ENCODE measurements around the gene SLC5A4. TPM values are rescaled to one million over a fixed set of nuclear protein-coding genes. Genes with fewer than 3 reads are reported as not detected.
"Not testable (repeated sequence)": the region's sequence is repeated elsewhere in the genome, so short reads cannot be mapped to it uniquely, and the experiment has no call there.

The SLC5A4 gene
- total RNA-seq = under 1 TPM; 0.32 to 0.43 TPM
- long read RNA-seq, donor 1 = 0 reads
- long read RNA-seq, donor 2 = 0 reads

DNA sequence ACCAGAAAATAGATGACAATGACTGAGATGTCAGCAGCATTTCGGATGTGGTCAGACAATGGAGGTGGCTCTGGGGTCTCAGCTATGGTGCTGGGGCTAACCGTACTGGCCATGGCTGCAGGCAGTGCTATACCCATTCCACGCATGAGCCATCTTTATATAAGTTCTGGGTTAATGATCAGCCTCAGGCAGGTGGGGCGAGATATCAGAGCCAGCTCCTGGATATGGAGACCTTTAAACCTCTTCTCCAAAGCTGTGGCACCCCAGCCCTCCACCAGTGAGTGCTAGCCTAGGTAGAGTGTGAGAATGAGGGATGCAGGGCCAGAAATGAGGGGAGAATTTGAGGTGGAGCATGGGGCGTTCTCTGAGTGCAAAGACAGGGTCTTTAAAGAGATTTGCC, at the start of gene SLC5A4:
Gene SLC5A4, minus strand, starts transcription at position 131 of the 400 bp plus-strand sequence. Its CDS starts 18 bp downstream, at position 113.
- no peak for DNase-seq (ENCODE audit: low spot score)
- intact Hi-C loops (cut with DNase I) = no loop called here

GRCh38 chr22:32293921-32294320, 38.8 kb upstream of the SLC5A4 start:
- intact Hi-C loops (cut with DNase I); DNase-seq (ENCODE audit: low spot score): not testable (repeated sequence)

DNA sequence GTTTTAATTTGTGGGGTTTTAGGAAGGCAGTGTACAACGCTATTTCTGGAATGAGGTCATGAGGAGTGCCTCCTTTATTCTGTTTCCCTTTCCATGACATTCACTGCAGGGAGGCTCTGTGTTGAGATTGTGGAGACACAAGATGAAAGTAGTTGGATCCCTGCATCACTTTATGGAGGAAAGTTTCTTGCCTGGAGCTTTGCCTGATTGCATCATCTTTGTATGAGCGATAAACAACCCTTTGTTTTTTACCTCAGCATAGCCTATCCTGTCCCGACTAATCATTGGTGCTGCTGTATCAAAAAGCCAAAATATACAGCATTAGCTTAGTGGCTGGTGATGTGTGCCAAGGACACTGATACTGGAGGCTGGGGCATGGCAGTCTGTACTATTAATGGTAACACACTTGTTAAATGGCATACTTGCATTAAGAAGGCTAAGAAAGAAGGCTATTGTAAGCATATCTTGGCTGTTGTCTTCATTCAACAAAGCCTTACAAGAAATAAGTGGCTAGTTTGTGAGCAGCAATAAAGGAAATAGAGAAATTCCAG, 31.2 kb upstream of the SLC5A4 start:
- intact Hi-C loops (cut with DNase I) = no loop called here
- DNase-seq (ENCODE audit: low spot score) = no peak

GRCh38 chr22:32281072-32281471, 25.9 kb upstream of the SLC5A4 start:
- intact Hi-C loops (cut with DNase I) = no loop called here
- no peak for DNase-seq (ENCODE audit: low spot score)

- intact Hi-C loops (cut with DNase I); DNase-seq (ENCODE audit: low spot score): not testable (repeated sequence)
Measured at GRCh38 chr22:32275353-32275752, 20.2 kb upstream of the SLC5A4 start.

DNA sequence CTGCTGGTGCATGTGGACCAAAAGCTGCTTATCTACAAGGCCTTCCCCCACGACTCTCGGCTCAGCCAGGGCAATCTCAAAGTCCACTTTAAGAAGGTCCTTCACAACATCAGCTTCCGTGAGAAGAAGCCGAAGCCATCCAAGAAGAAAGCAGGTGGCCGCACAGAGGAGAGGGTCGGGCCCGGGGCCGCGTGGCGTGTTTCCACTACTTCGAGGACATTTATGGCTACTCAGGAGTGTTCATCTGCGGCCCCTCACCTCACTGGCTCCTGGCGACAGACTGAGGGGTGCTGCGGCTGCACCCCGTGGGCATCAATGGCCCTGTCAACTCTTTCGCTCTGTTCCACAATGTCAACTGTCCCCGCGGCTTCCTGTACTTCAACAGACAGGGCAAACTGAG, 16.2 kb upstream of the SLC5A4 start:
- intact Hi-C loops (cut with DNase I) = no loop called here
- DNase-seq (ENCODE audit: low spot score) = no peak

- intact Hi-C loops (cut with DNase I) = no loop called here
- DNase-seq (ENCODE audit: low spot score) = no peak
Measured at GRCh38 chr22:32270641-32271369, 15.7 kb upstream of the SLC5A4 start.

GRCh38 chr22:32269316-32269715, 14.2 kb upstream of the SLC5A4 start:
- intact Hi-C loops (cut with DNase I) = loop anchor here in 1 of 2 donors (10.0 kb wide), 1 partner anchor 295 kb away; no protein-coding TSS in a partner anchor
- no peak for DNase-seq (ENCODE audit: low spot score)

- DNase-seq (ENCODE audit: low spot score) = no peak
- intact Hi-C loops (cut with DNase I) = loop anchor here in 1 of 2 donors (10.0 kb wide), 1 partner anchor 292 kb away; no protein-coding TSS in a partner anchor
Measured at GRCh38 chr22:32267011-32267410, 11.9 kb upstream of the SLC5A4 start.

DNA sequence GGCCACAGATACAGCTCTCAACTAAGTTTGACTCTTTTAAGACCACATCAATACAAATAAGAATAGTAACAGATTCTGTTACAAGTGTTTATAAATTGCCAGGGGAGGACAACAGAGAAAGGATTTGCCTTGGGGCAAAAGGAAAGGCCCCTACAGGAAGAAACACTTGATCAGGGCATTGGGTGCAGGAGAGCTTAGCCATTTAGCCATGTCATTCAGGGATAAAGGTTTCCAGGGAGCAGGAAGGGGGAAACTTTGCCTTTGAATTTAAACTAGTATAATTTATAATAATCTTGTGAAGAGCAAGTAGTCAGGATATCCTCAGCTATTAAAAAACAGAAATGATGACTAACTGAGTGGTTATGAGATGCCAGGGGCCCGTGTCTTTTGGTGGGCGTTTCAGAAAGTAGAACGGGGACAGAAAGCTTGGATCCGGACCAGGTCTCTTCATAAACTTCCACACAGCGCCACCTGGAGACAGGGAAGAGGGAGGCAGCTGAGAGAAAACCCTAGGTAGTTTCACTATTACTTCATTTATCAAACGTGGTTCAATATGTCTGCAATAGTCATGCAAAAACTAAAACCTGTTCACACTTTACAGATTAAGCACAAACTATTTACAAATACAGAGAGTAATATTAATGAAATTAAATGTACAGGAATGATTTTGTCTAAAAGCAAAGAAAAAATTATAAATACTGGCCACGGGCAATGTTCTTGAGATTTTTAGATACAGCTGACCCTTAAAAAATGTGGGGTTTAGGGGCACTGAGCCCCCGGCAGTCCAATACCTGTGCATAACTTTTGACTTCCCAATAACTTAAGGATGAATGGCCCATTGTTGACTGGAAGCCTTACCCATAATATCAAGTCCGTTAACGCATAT, 11.0 kb upstream of the SLC5A4 start:
- DNase-seq (ENCODE audit: low spot score) = no peak
- intact Hi-C loops (cut with DNase I) = loop anchor here in 1 of 2 donors (10.0 kb wide), 1 partner anchor 291 kb away; no protein-coding TSS in a partner anchor

- DNase-seq (ENCODE audit: low spot score) = not testable (repeated sequence)
- intact Hi-C loops (cut with DNase I) = loop anchor here (5.0 to 10.0 kb wide), 3 partner anchors 286 to 674 kb away; no protein-coding TSS in a partner anchor
Measured at GRCh38 chr22:32263678-32264077, 8.5 kb upstream of the SLC5A4 start.

DNA sequence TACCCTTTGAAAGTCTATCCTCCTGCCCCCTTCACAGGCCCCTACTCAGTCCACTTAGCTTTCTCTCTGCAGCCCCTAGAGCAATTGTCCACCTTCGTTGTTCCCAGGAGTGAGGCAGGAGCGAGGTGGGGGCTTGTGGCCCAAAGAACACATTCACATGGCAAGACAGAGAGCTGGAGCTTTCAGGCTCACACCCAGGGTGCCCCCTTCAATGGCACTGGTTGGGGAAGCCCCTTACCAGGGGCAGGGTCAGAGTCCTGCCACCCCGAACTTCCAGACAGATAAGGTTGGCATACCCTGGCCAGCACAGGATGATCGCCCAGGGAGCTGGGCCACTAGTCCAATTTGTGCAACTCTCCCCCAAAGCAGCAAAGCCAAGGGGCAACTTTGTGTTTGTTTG, 6.2 kb upstream of the SLC5A4 start:
- intact Hi-C loops (cut with DNase I) = loop anchor here (5.0 to 10.0 kb wide), 3 partner anchors 284 to 676 kb away; no protein-coding TSS in a partner anchor
- no peak for DNase-seq (ENCODE audit: low spot score)

DNA sequence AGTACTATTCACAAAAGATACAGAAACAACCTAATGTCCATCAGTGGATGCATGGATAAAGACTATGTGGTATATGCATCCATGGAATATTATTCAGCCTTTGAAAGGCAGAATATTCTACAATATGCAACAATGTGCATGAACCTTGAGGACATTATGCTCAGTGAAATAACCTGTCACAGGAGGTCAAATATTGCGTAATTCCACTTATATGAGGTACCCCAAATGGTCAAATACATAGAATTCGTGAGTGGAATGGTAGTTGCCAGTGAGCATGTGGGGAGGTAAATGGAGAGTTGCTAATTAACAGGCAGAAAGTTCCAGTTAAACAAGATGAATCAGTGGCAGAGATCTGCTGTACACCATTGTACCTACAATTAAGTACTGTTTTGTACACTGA, 3.6 kb upstream of the SLC5A4 start:
- intact Hi-C loops (cut with DNase I) = no loop called here
- DNase-seq (ENCODE audit: low spot score) = no peak

GRCh38 chr22:32255726-32256125, 579 bp upstream of the SLC5A4 start:
- intact Hi-C loops (cut with DNase I) = no loop called here
- DNase-seq (ENCODE audit: low spot score) = no peak

GRCh38 chr22:32249231-32249630, 5.9 kb downstream of the SLC5A4 start:
- intact Hi-C loops (cut with DNase I) = no loop called here
- no peak for DNase-seq (ENCODE audit: low spot score)

GRCh38 chr22:32248276-32248675, 6.9 kb downstream of the SLC5A4 start:
- intact Hi-C loops (cut with DNase I) = no loop called here
- DNase-seq (ENCODE audit: low spot score) = no peak

DNA sequence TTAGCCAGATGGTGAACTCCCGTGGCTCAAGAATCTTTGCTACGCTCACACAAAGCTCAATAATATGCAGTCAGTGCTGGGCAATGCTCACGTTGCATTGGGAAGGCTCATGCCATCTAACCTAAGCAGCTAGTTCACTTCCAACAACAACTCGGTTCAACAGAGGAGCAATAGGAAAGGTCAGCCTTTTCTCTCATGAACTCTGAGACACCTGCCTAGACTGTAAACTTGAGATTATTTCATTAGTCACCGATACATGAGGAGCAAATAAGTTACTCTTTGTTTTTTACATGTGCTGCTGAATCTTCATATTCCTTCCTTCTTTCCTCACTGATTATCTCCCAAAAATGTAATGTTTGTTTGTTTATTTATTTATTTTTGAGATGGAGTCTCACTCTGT, 9.0 kb downstream of the SLC5A4 start:
- intact Hi-C loops (cut with DNase I) = no loop called here
- DNase-seq (ENCODE audit: low spot score) = no peak

- no peak for DNase-seq (ENCODE audit: low spot score)
- intact Hi-C loops (cut with DNase I) = no loop called here
Measured at GRCh38 chr22:32245042-32245441, 10.1 kb downstream of the SLC5A4 start.

- intact Hi-C loops (cut with DNase I) = no loop called here
Measured at GRCh38 chr22:32244547-32244946, 10.6 kb downstream of the SLC5A4 start.

DNA sequence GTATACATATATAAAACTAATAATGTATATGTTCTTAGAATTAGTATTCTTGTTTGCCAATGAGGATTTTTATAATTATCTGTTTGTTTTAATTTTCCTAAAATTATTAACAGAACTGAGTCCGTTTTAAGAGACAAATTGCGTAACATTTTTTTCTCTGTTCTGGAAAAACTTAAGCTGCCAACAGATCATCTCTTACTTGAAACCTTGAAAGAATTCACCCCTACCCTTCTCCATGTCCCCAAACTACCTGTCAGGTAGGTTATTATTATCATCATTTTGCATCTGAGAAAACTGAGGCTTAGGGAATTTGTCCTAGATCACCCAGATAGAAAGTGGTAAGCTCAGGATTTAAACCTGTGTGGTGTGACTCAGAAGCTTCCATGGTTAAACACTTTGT, 14.7 kb downstream of the SLC5A4 start:
- DNase-seq (ENCODE audit: low spot score) = no peak
- intact Hi-C loops (cut with DNase I) = no loop called here

More at GRCh38 chr22:32244547-32244946, 10.6 kb downstream of the SLC5A4 start:
- DNase-seq (ENCODE audit: low spot score) = no peak

Data from posterior vena cava (tissue), 2 donors.